Measurements from ENCODE around the gene LRIG2.

DNA sequence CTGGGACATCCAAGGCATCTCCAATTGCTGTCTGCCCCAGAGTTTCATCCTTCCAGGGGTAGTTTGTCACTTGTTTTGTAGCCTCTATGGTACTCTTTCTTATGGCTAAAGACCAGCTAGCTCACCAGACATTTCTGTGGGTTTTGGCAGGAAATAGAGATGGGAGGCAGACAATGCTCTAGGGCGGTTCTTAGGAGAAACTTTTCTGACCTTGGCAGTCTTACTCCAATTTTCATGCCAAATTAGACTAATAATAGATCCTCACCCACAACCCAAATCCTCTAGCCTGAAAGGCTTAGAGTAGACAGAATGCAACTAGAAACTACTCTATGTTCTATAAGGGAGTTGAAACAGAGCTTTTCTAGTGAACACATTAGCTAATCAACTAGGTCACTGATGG is 69.8 kb downstream of the LRIG2 start:
- TF ChIP-seq, protein P1, sequence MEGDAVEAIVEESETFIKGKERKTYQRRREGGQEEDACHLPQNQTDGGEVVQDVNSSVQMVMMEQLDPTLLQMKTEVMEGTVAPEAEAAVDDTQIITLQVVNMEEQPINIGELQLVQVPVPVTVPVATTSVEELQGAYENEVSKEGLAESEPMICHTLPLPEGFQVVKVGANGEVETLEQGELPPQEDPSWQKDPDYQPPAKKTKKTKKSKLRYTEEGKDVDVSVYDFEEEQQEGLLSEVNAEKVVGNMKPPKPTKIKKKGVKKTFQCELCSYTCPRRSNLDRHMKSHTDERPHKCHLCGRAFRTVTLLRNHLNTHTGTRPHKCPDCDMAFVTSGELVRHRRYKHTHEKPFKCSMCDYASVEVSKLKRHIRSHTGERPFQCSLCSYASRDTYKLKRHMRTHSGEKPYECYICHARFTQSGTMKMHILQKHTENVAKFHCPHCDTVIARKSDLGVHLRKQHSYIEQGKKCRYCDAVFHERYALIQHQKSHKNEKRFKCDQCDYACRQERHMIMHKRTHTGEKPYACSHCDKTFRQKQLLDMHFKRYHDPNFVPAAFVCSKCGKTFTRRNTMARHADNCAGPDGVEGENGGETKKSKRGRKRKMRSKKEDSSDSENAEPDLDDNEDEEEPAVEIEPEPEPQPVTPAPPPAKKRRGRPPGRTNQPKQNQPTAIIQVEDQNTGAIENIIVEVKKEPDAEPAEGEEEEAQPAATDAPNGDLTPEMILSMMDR (IDR thresholded peaks at IDR 0.05; ENCODE audit: low read length), result no peak
- no peak for TF ChIP-seq EZH2 (IDR thresholded peaks at IDR 0.05; ENCODE audit: borderline replicate concordance, low read length)

All from OCI-LY1 (cell line).